ENCODE measurements around the gene TMEM41B.
A peak's percentile ranks its signal among the peaks of the same experiment; 100 is the strongest.

The TMEM41B gene

GRCh38 chr11:9310485-9311090, 3.8 kb downstream of the TMEM41B start:
- DNase-seq (ENCODE audit: low spot score): no peak

GRCh38 chr11:9304178-9304577, 10.2 kb downstream of the TMEM41B start:
- no peak for DNase-seq (ENCODE audit: low spot score)

GRCh38 chr11:9302448-9302847, 11.9 kb downstream of the TMEM41B start:
- peak; percentile 43 for DNase-seq (ENCODE audit: low spot score)

GRCh38 chr11:9301720-9302119, 12.7 kb downstream of the TMEM41B start:
- no peak for DNase-seq (ENCODE audit: low spot score)

- no peak for DNase-seq (ENCODE audit: low spot score)
Measured at GRCh38 chr11:9293646-9294045, 20.7 kb downstream of the TMEM41B start.

GRCh38 chr11:9285850-9286587, 28.4 kb downstream of the TMEM41B start:
- no peak for DNase-seq (ENCODE audit: low spot score)

- no peak for DNase-seq (ENCODE audit: low spot score)
Measured at GRCh38 chr11:9280655-9281301, 33.6 kb downstream of the TMEM41B start.

- DNase-seq (ENCODE audit: low spot score): no peak
Measured at GRCh38 chr11:9277176-9277575, 37.2 kb downstream of the TMEM41B start.

GRCh38 chr11:9276571-9276970, 37.8 kb downstream of the TMEM41B start:
- no peak for DNase-seq (ENCODE audit: low spot score)

- DNase-seq (ENCODE audit: low spot score): no peak
Measured at GRCh38 chr11:9274499-9275258, 39.7 kb downstream of the TMEM41B start.

- peak; percentile 56 for DNase-seq (ENCODE audit: low spot score)
Measured at GRCh38 chr11:9273376-9274336, 40.7 kb downstream of the TMEM41B start.

GRCh38 chr11:9269492-9270013, 44.8 kb downstream of the TMEM41B start:
- DNase-seq (ENCODE audit: low spot score): no peak

GRCh38 chr11:9267680-9268079, 46.7 kb downstream of the TMEM41B start:
- no peak for DNase-seq (ENCODE audit: low spot score)

GRCh38 chr11:9266926-9267325, 47.5 kb downstream of the TMEM41B start:
- no peak for DNase-seq (ENCODE audit: low spot score)

GRCh38 chr11:9266132-9266736, 48.2 kb downstream of the TMEM41B start:
- no peak for DNase-seq (ENCODE audit: low spot score)

GRCh38 chr11:9265211-9266131, 48.9 kb downstream of the TMEM41B start, which contains the start of gene DENND5A:
Gene DENND5A, minus strand, starts transcription at chr11:9265350. Its CDS starts 281 bp downstream, at chr11:9265069.
- DNase-seq (ENCODE audit: low spot score): peak; percentile 100

GRCh38 chr11:9264316-9265210, 49.8 kb downstream of the TMEM41B start:
- DNase-seq (ENCODE audit: low spot score): peak; percentile 58

GRCh38 chr11:9263840-9264315, 50.5 kb downstream of the TMEM41B start:
- peak; percentile 48 for DNase-seq (ENCODE audit: low spot score)

Data from AG08395 (cell line).